NCI-H2227 treated with DMSO at 0.1 percent for 48 hours (cell line): ENCODE data around the gene NAV2.
"Not testable (repeated sequence)": the region's sequence is repeated elsewhere in the genome, so short reads cannot be mapped to it uniquely, and the experiment has no call there.

Experiments
- DNase-seq: peaks from one replicate; lab custom pipeline; 2025; lab: John Stamatoyannopoulos, UW

Gene NAV2

GRCh38 chr11:19868281-19868821, 155.7 kb downstream of the NAV2 start:
- no peak for DNase-seq

GRCh38 chr11:19868871-19869270, 156.2 kb downstream of the NAV2 start:
- no peak for DNase-seq

GRCh38 chr11:19869466-19869865, 156.8 kb downstream of the NAV2 start:
- DNase-seq, result no peak

- no peak for DNase-seq
These were observed 157.4 kb downstream of the NAV2 start for GRCh38 chr11:19869946-19870589.

- no peak for DNase-seq
These were observed 158.9 kb downstream of the NAV2 start for GRCh38 chr11:19871531-19871930.

- DNase-seq, result no peak
These were observed 160.0 kb downstream of the NAV2 start for GRCh38 chr11:19872512-19873145.

- no peak for DNase-seq
These were observed 161.1 kb downstream of the NAV2 start for GRCh38 chr11:19873730-19874129.

- DNase-seq, result no peak
These were observed 161.6 kb downstream of the NAV2 start for GRCh38 chr11:19874266-19874665.

GRCh38 chr11:19876750-19877149, 164.1 kb downstream of the NAV2 start:
- no peak for DNase-seq

GRCh38 chr11:19878520-19878919, 165.9 kb downstream of the NAV2 start:
- DNase-seq, result no peak

- no peak for DNase-seq
These were observed 166.9 kb downstream of the NAV2 start for GRCh38 chr11:19879307-19880087.

- no peak for DNase-seq
These were observed 167.4 kb downstream of the NAV2 start for GRCh38 chr11:19880088-19880345.

GRCh38 chr11:19881177-19881576, 168.5 kb downstream of the NAV2 start:
- DNase-seq, result no peak

- DNase-seq, result no peak
These were observed 169.7 kb downstream of the NAV2 start for GRCh38 chr11:19882356-19882755.

- DNase-seq, result no peak
These were observed 173.9 kb downstream of the NAV2 start for GRCh38 chr11:19886498-19886897.

- no peak for DNase-seq
These were observed 175.2 kb downstream of the NAV2 start for GRCh38 chr11:19887842-19888241.

- no peak for DNase-seq
These were observed 176.9 kb downstream of the NAV2 start for GRCh38 chr11:19889531-19889930.

- no peak for DNase-seq
These were observed 177.7 kb downstream of the NAV2 start for GRCh38 chr11:19890308-19890707.

GRCh38 chr11:19891022-19891421, 178.4 kb downstream of the NAV2 start:
- no peak for DNase-seq

GRCh38 chr11:19892387-19892786, 179.8 kb downstream of the NAV2 start:
- no peak for DNase-seq

GRCh38 chr11:19892876-19893275, 180.2 kb downstream of the NAV2 start:
- DNase-seq, result no peak

GRCh38 chr11:19894404-19894803, 181.8 kb downstream of the NAV2 start:
- DNase-seq, result no peak

- not testable (repeated sequence) for DNase-seq
These were observed 182.4 kb downstream of the NAV2 start for GRCh38 chr11:19895037-19895436.
